B cell (primary cell): ENCODE data around the gene ARL11. TPM values are rescaled to one million over a fixed set of nuclear protein-coding genes. Genes with fewer than 3 reads are reported as not detected.

ENCODE experiments used
- ATAC-seq: fragments of 200-7000 bp; cut with Tn5 transposase; one replicate; pipeline ENCODE4 v1.10.0; 2021; ENCODE audit warnings: low read depth, mild to moderate bottlenecking, moderate number of reproducible peaks, moderate library complexity
- CTCF ChIA-PET: fragments of 350-600 bp; sonication (Branson Sonifier 250); formaldehyde crosslinking; loops from one replicate; lab custom pipeline; 2021; ENCODE audit warnings: antibody characterized with exemption, inconsistent platforms; lab: Charles Lee
- POLR2A ChIA-PET: fragments of 350-600 bp; sonication (Branson Sonifier 250); formaldehyde crosslinking; loops from one replicate; lab custom pipeline; 2021; ENCODE audit warnings: antibody characterized with exemption; lab: Charles Lee
- DNase-seq: peaks from one replicate; pipeline ENCODE4 v3.0.0; 2013
- H2AFZ ChIP-seq: 2 replicates; pipeline ENCODE4 v1.6.1; 2012; ENCODE audit warnings: mild to moderate bottlenecking, low read depth, low read length; ENCODE audit not compliant: insufficient read depth, poor library complexity, severe bottlenecking
- H3K27ac ChIP-seq, 2 donors: 1 replicate in 1 of 2; 2 replicates in 1 of 2; pipeline ENCODE4 v1.5.1; 2012 to 2013; ENCODE audit warnings: low read length in 2 of 2, mild to moderate bottlenecking in 2 of 2, moderate library complexity in 1 of 2
- H3K27me3 ChIP-seq, 4 experiments: fragments of 200-600 bp in 1 of 4; sonication (generic) in 1 of 4; replicated peaks in 1 of 4; 1 replicate in 2 of 4; 2 replicates in 2 of 4; pipeline versions ENCODE4 v1.6.1 to v1.7.0; 2013 to 2016; ENCODE audit warnings: low read length in 3 of 4, mild to moderate bottlenecking in 2 of 4, mixed read lengths in 1 of 4, moderate library complexity in 1 of 4; ENCODE audit not compliant: insufficient read depth in 4 of 4, control insufficient read depth in 3 of 4; ENCODE audit errors: control extremely low read depth in 1 of 4
- H3K36me3 ChIP-seq, 2 experiments: replicated peaks in 1 of 2; 1 replicate in 1 of 2; 2 replicates in 1 of 2; pipeline versions ENCODE4 v1.6.1 to v1.7.1; 2013; ENCODE audit warnings: low read length in 1 of 2; ENCODE audit not compliant: insufficient read depth in 2 of 2, control insufficient read depth in 1 of 2; ENCODE audit errors: control extremely low read depth in 1 of 2, extremely low read depth in 1 of 2
- H3K4me1 ChIP-seq, 2 donors: fragments of 200-600 bp in 1 of 2; sonication (generic) in 1 of 2; 1 replicate in 1 of 2; 2 replicates in 1 of 2; pipeline versions ENCODE4 v1.5.1 to v1.6.1; 2013 to 2017; ENCODE audit warnings: low read length in 2 of 2; ENCODE audit not compliant: control insufficient read depth in 2 of 2, insufficient read depth in 2 of 2
- H3K4me2 ChIP-seq: replicated peaks from 2 replicates; pipeline ENCODE3; 2012; ENCODE audit warnings: mild to moderate bottlenecking, low read depth, low read length; ENCODE audit not compliant: poor library complexity, severe bottlenecking
- H3K4me3 ChIP-seq, 5 experiments: fragments of 200-600 bp in 1 of 5; sonication (generic) in 1 of 5; 1 replicate in 3 of 5; 2 replicates in 2 of 5; pipeline versions ENCODE4 v1.5.1 to v1.7.0; 2011 to 2016; ENCODE audit warnings: low read length in 4 of 5, mild to moderate bottlenecking in 4 of 5, low read depth in 2 of 5, control low read depth in 1 of 5, moderate library complexity in 1 of 5; ENCODE audit not compliant: insufficient read depth in 1 of 5; ENCODE audit errors: control extremely low read depth in 1 of 5, extremely low read depth in 1 of 5
- H3K79me2 ChIP-seq: fragments of 200-600 bp; sonication (generic); one replicate; pipeline ENCODE4 v1.6.0; 2016; ENCODE audit warnings: low read length; ENCODE audit not compliant: control insufficient read depth, insufficient read depth
- H3K9ac ChIP-seq: fragments of 200-600 bp; sonication (generic); 2 replicates; pipeline ENCODE4 v1.6.1; 2017; ENCODE audit warnings: mild to moderate bottlenecking, low read length, moderate library complexity
- H3K9me3 ChIP-seq, 3 donors: one replicate each; pipeline versions ENCODE4 v1.6.1 to v1.7.1; 2013; ENCODE audit warnings: low read length in 2 of 3; ENCODE audit not compliant: control insufficient read depth in 2 of 3, insufficient read depth in 1 of 3; ENCODE audit errors: control extremely low read depth in 1 of 3
- H4K20me1 ChIP-seq: 2 replicates; pipeline ENCODE4 v1.6.0; 2012; ENCODE audit warnings: mild to moderate bottlenecking, low read length; ENCODE audit not compliant: insufficient read depth, control insufficient read depth, poor library complexity, severe bottlenecking
- H3K27ac Mint-ChIP-seq: one replicate; pipeline ENCODE4 v1.8.0; 2021; ENCODE audit warnings: mixed read lengths
- H3K27me3 Mint-ChIP-seq: one replicate; pipeline ENCODE4 v1.8.0; 2021; ENCODE audit warnings: mixed read lengths
- H3K4me1 Mint-ChIP-seq: one replicate; pipeline ENCODE4 v1.8.0; 2021; ENCODE audit warnings: mixed read lengths
- H3K4me3 Mint-ChIP-seq: one replicate; pipeline ENCODE4 v1.8.0; 2021; ENCODE audit warnings: mixed read lengths
- H3K9me3 Mint-ChIP-seq: one replicate; pipeline ENCODE4 v1.8.0; 2022; ENCODE audit warnings: mixed read lengths; ENCODE audit not compliant: insufficient read depth
- EZH2 ChIP-seq: IDR thresholded peaks from 2 replicates; pipeline ENCODE4 v1.6.1; 2012; ENCODE audit warnings: borderline replicate concordance, low read depth, mild to moderate bottlenecking, moderate library complexity, low read length; ENCODE audit not compliant: insufficient read depth, poor library complexity, severe bottlenecking
- WGBS: methylation state at CpG from one replicate; pipeline ENCODE4 v1.1.5; 2013; ENCODE audit warnings: missing lambda C conversion rate; ENCODE audit not compliant: insufficient coverage; 5-methylcytosine and 5-hydroxymethylcytosine counted together
- intact Hi-C: fragments of 100-400 bp; cut with micrococcal nuclease; formaldehyde crosslinking; loops from one replicate; pipeline ENCODE4 v1.10.0; 2022
- polyA plus RNA-seq: library from polyadenylated mRNA; depleted of rRNA; stranded (reverse); fragments of >200 nt; gene quantifications from 2 replicates; pipeline ENCODE4 v1.2.3, GENCODE V29; 2012
- total RNA-seq, 2 donors: library from RNA; stranded (reverse); fragments of 120-200 nt in 1 of 2; gene quantifications; 1 replicate in 1 of 2; 2 replicates in 1 of 2; pipeline versions ENCODE4 v1.2.3 to v1.2.4, GENCODE V29; 2013 to 2022
- TF ChIP-seq, protein P1 (sequence below): fragments of 200-600 bp; IDR thresholded peaks from one replicate; pipeline ENCODE4 v1.8.0; 2022; ENCODE audit warnings: antibody characterized with exemption, mild to moderate bottlenecking

Gene ARL11
- total and polyA plus RNA-seq, 2 donors (not counting 1 experiment from before 2014, with no cell fraction given): 5.8 to 21.4 TPM

DNA sequence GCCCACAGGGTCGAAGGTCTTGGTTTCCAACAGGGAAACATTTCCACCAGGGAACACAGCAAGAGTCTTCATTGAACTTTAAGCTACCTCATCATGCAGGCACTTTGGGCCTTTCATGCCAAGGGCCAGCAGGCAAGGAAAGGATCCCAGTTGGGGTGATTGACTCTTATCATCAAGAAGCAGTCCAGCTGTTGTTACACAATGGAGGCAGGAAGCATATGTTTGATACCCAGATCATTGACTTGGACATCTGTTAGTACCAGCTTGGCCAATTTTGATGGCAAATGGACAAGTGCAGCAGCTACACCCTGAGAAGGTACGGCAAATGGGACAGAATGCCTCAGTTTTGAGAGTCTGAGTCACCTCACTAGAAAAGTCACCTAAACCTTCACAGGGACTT lies 32.1 kb upstream of the ARL11 start:
- no peak overlapping the region for H3K27ac Mint-ChIP-seq
- DNase-seq (no peak), ATAC-seq (no peak)
- Histone ChIP-seq H3K36me3 (no peaks in the 10 kb centered on the region), H3K9ac (no peak overlapping the region), H4K20me1 (no peaks in the 10 kb centered on the region), H3K27me3 (no peaks in the 10 kb centered on the region), H3K79me2 (no peaks in the 10 kb centered on the region), H3K4me2 (no peak overlapping the region), H3K9me3 (no peaks in the 10 kb centered on the region), H3K27ac (no peak overlapping the region), H3K4me1 (no peaks in the 10 kb centered on the region), H2AFZ (no peak overlapping the region), H3K4me3 (no peak overlapping the region)
- H3K4me1 Mint-ChIP-seq: peaks cover 2% of the 10 kb centered on the region
- POLR2A ChIA-PET: no interaction called here
- peaks cover 2% of the 10 kb centered on the region for H3K9me3 Mint-ChIP-seq
- intact Hi-C loops: no loop called here
- TF ChIP-seq, protein P1, sequence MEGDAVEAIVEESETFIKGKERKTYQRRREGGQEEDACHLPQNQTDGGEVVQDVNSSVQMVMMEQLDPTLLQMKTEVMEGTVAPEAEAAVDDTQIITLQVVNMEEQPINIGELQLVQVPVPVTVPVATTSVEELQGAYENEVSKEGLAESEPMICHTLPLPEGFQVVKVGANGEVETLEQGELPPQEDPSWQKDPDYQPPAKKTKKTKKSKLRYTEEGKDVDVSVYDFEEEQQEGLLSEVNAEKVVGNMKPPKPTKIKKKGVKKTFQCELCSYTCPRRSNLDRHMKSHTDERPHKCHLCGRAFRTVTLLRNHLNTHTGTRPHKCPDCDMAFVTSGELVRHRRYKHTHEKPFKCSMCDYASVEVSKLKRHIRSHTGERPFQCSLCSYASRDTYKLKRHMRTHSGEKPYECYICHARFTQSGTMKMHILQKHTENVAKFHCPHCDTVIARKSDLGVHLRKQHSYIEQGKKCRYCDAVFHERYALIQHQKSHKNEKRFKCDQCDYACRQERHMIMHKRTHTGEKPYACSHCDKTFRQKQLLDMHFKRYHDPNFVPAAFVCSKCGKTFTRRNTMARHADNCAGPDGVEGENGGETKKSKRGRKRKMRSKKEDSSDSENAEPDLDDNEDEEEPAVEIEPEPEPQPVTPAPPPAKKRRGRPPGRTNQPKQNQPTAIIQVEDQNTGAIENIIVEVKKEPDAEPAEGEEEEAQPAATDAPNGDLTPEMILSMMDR: no peak
- no peak for TF ChIP-seq EZH2
- 92% methylated on average over 2 of the region's 2 CpGs for WGBS
- H3K27me3 Mint-ChIP-seq: no peaks in the 10 kb centered on the region
- CTCF ChIA-PET: interaction anchor here (1.5 kb wide), 1 partner anchor 8 kb away, joined by 3 read pairs; no protein-coding TSS in a partner anchor
- H3K4me3 Mint-ChIP-seq: no peak overlapping the region

DNA sequence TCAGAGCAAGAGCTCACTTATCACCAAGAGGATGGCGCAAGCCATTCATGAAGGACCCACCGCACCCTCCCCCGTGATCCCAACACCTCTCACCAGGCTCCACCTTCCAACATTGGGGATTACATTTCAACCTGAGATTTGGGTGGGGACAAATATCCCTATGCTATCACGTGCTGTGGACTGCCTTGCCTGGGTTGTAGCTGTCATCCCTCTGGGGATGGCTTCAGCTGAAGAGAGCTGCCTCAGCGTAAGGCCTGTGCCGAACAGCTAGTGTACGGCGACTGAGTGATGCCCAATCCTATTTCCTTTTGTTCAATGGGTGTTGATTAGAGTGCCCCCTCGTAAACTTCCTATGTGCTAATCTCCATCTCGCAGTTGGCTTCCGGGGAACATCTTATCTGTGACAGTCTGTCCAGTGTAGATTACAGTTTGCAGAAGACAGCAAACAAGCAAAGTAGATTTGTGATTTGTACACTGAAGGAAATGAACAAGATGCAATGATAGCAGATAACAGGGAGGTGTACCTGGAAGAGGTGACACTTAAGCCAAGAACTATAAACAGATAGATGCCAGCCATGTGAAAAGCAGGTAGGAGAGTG lies 31.2 kb upstream of the ARL11 start:
- no peaks in the 10 kb centered on the region for H3K27me3 Mint-ChIP-seq
- no peak overlapping the region for H3K9ac ChIP-seq
- H3K9me3 ChIP-seq: no peaks in the 10 kb centered on the region
- ChIA-PET CTCF (no interaction called here), POLR2A (no interaction called here)
- TF ChIP-seq EZH2: no peak
- TF ChIP-seq, protein P1: no peak
- H3K4me1 ChIP-seq: no peaks in the 10 kb centered on the region
- no peak overlapping the region for H3K27ac Mint-ChIP-seq
- no peak overlapping the region for H3K4me3 ChIP-seq
- H3K27me3 ChIP-seq: no peaks in the 10 kb centered on the region
- no peak overlapping the region for H3K4me2 ChIP-seq
- no peak overlapping the region for H3K27ac ChIP-seq
- H3K36me3 ChIP-seq: no peaks in the 10 kb centered on the region
- no peak overlapping the region for H3K4me3 Mint-ChIP-seq
- H3K79me2 ChIP-seq: no peaks in the 10 kb centered on the region
- intact Hi-C loops: no loop called here
- H3K4me1 Mint-ChIP-seq: peaks cover 2% of the 10 kb centered on the region
- no peaks in the 10 kb centered on the region for H4K20me1 ChIP-seq
- no peak for DNase-seq
- peaks cover 2% of the 10 kb centered on the region for H3K9me3 Mint-ChIP-seq
- no peak for ATAC-seq
- no peak overlapping the region for H2AFZ ChIP-seq
- 100% methylated on average over 5 of the region's 11 CpGs for WGBS
